ENCODE results near the gene KIF2C.
"Not testable (repeated sequence)": the region's sequence is repeated elsewhere in the genome, so short reads cannot be mapped to it uniquely, and the experiment has no call there.

The KIF2C gene

DNA sequence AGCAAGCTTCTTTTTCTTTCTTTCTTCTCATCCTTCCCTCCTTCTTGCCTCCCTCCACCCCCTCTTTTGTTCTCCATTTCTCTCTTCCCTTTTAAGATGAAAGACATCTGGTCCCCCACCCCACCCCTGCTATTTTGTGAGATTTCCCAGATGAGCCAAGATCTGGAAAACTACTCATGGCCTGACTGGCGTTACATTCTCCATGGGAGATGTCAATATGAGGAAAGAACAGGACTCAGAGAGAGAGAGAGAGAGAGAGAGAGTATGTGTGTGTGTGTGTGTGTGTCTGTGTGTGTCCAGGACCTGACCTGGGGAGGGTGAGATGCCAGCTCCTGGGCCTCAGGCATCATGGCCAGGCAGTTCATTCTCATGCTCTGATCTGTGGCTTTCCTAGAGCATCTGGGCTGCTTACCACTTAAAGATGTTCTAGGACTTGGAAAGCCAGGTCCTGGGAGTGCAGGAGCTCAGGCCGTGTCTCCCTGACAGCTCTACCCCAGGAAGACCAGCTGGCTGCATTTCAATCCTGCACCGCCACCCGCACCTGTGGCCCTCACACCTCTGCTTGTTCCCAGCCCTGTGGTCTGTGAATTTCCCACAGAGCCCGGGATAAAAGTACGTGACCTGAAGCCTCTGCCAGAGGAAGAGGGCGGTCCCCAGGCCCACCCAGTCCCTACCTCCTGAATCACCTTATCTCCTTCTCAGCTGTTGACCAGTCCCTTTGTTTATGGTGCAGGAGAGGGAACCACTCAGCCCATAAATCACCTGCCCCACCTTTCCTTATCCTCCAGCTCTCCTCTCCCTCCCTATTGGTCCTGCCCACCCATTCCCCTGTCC lies 51.5 kb downstream of the KIF2C start:
- H3K4me2 ChIP-seq (ENCODE audit: low read length), result no peak overlapping the region
- H3K27ac ChIP-seq (ENCODE audit: low read length), result no peak overlapping the region
- TF ChIP-seq EZH2phosphoT487 (IDR thresholded peaks at IDR 0.05; ENCODE audit: low read depth), result no peak
- TF ChIP-seq, protein P1, sequence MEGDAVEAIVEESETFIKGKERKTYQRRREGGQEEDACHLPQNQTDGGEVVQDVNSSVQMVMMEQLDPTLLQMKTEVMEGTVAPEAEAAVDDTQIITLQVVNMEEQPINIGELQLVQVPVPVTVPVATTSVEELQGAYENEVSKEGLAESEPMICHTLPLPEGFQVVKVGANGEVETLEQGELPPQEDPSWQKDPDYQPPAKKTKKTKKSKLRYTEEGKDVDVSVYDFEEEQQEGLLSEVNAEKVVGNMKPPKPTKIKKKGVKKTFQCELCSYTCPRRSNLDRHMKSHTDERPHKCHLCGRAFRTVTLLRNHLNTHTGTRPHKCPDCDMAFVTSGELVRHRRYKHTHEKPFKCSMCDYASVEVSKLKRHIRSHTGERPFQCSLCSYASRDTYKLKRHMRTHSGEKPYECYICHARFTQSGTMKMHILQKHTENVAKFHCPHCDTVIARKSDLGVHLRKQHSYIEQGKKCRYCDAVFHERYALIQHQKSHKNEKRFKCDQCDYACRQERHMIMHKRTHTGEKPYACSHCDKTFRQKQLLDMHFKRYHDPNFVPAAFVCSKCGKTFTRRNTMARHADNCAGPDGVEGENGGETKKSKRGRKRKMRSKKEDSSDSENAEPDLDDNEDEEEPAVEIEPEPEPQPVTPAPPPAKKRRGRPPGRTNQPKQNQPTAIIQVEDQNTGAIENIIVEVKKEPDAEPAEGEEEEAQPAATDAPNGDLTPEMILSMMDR (IDR thresholded peaks at IDR 0.05; ENCODE audit: low read depth, low read length), result no peak
- H3K9me3 ChIP-seq (ENCODE audit: insufficient read depth, low read length), result no peaks in the 10 kb centered on the region
- H3K36me3 ChIP-seq (replicated peaks; ENCODE audit: low read depth, low read length), result no peaks in the 10 kb centered on the region
- H3K4me1 ChIP-seq (ENCODE audit: low read length), result peaks cover 5% of the 10 kb centered on the region
- H3K79me2 ChIP-seq (ENCODE audit: low read length), result no peaks in the 10 kb centered on the region
- H3K4me3 ChIP-seq (ENCODE audit: low read length), result no peak overlapping the region
- no peak overlapping the region for H3K9ac ChIP-seq (ENCODE audit: low read length)
- no peak overlapping the region for H2AFZ ChIP-seq (ENCODE audit: low read depth, low read length)
- no peaks in the 10 kb centered on the region for H3K27me3 ChIP-seq (ENCODE audit: low read depth, low read length)
- H4K20me1 ChIP-seq (ENCODE audit: insufficient read depth, low read length), result no peaks in the 10 kb centered on the region

GRCh38 chr1:44792736-44793502 lies 53.3 kb downstream of the KIF2C start:
- no peak overlapping the region for H3K4me3 ChIP-seq (ENCODE audit: low read length)
- no peaks in the 10 kb centered on the region for H3K79me2 ChIP-seq (ENCODE audit: low read length)
- no peak overlapping the region for H3K9ac ChIP-seq (ENCODE audit: low read length)
- no peaks in the 10 kb centered on the region for H3K4me1 ChIP-seq (ENCODE audit: low read length)
- H3K27me3 ChIP-seq (ENCODE audit: low read depth, low read length), result no peaks in the 10 kb centered on the region
- H3K4me2 ChIP-seq (ENCODE audit: low read length), result no peak overlapping the region
- H3K27ac ChIP-seq (ENCODE audit: low read length), result no peak overlapping the region
- H4K20me1 ChIP-seq (ENCODE audit: insufficient read depth, low read length), result no peaks in the 10 kb centered on the region
- TF ChIP-seq, protein P1 (IDR thresholded peaks at IDR 0.05; ENCODE audit: low read depth, low read length), result no peak
- TF ChIP-seq EZH2phosphoT487 (IDR thresholded peaks at IDR 0.05; ENCODE audit: low read depth), result no peak
- 0 out of 2 replicates have a peak overlapping the region, but pooled peaks have one; percentile 46 for H2AFZ ChIP-seq (ENCODE audit: low read depth, low read length)
- H3K9me3 ChIP-seq (ENCODE audit: insufficient read depth, low read length), result no peaks in the 10 kb centered on the region
- no peaks in the 10 kb centered on the region for H3K36me3 ChIP-seq (replicated peaks; ENCODE audit: low read depth, low read length)

DNA sequence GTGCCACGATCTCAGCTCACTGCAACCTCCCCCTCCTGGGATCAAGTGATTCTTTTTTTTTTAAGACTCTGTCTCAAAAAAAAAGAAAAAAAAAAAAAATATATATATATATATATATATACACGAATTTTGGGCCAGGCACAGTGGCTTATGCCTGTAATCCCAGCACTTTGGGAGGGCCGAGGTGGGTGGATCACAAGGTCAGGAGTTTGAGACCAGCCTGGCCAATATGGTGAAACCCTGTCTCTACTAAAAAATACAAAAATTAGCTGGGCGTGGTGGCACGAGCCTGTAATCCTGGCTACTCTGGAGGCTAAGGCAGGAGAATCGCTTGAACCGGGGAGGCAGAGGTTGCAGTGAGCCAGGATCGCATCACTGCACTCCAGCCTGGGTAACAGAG lies 58.2 kb downstream of the KIF2C start:
- H3K4me2 ChIP-seq (ENCODE audit: low read length); H3K27ac ChIP-seq (ENCODE audit: low read length); H3K9me3 ChIP-seq (ENCODE audit: insufficient read depth, low read length); H3K9ac ChIP-seq (ENCODE audit: low read length); H2AFZ ChIP-seq (ENCODE audit: low read depth, low read length); H3K4me3 ChIP-seq (ENCODE audit: low read length); H3K27me3 ChIP-seq (ENCODE audit: low read depth, low read length): not testable (repeated sequence)
- H3K79me2 ChIP-seq (ENCODE audit: low read length), result peaks cover 27% of the 10 kb centered on the region
- peaks cover 15% of the 10 kb centered on the region for H3K4me1 ChIP-seq (ENCODE audit: low read length)
- H4K20me1 ChIP-seq (ENCODE audit: insufficient read depth, low read length), result peaks cover 11% of the 10 kb centered on the region
- peaks cover 19% of the 10 kb centered on the region for H3K36me3 ChIP-seq (replicated peaks; ENCODE audit: low read depth, low read length)

DNA sequence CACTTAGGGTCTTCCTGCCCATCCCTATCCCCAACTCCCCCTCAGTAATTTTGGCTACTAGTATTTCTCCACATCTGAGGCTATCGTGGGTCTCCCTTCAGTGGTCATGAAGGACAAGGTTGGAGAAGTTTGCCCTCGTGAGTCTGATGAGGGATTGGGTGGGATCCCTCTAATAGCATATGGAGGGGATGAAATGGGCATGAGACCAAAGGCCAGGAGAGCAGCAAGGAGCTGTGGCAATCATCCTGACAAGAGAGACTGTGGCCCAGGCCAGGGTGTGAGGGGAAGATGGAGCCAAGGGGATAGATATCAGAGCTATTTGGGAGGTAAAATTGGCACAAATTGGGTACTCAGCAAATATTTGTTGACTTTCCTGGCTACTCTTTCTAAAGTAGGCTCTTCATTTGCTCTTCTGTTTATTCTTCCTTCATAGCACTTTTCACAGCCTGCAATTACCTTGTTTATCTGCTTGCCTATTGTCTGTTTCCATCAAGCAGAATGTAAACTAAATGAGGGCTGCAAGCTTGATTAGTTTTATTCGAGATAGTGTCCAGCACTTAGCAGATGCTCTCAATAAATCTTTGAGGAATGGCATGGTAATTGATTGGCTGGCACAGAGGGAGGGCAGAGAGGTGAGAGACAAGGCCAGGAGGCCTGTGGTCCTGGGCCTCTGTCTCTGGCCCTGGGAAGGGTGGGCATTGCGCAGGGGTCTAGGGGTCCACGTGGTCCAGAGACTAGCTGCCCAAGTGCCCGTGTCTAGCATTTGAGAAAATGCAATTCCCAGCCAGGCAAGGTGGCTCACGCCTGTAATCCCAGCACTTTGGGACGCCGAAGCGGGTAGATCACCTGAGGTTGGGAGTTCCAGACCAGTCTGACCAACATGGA lies 59.1 kb downstream of the KIF2C start:
- H3K9me3 ChIP-seq (ENCODE audit: insufficient read depth, low read length), result no peaks in the 10 kb centered on the region
- peaks cover 23% of the 10 kb centered on the region for H3K4me1 ChIP-seq (ENCODE audit: low read length)
- no peak overlapping the region for H3K9ac ChIP-seq (ENCODE audit: low read length)
- no peaks in the 10 kb centered on the region for H3K27me3 ChIP-seq (ENCODE audit: low read depth, low read length)
- no peak overlapping the region for H3K4me2 ChIP-seq (ENCODE audit: low read length)
- H3K79me2 ChIP-seq (ENCODE audit: low read length), result peaks cover 36% of the 10 kb centered on the region
- no peak overlapping the region for H3K4me3 ChIP-seq (ENCODE audit: low read length)
- peaks cover 11% of the 10 kb centered on the region for H4K20me1 ChIP-seq (ENCODE audit: insufficient read depth, low read length)
- peaks cover 28% of the 10 kb centered on the region for H3K36me3 ChIP-seq (replicated peaks; ENCODE audit: low read depth, low read length)
- no peak for TF ChIP-seq EZH2phosphoT487 (IDR thresholded peaks at IDR 0.05; ENCODE audit: low read depth)
- TF ChIP-seq, protein P1 (IDR thresholded peaks at IDR 0.05; ENCODE audit: low read depth, low read length), result no peak
- H2AFZ ChIP-seq (ENCODE audit: low read depth, low read length), result 0 out of 2 replicates have a peak overlapping the region, but pooled peaks have one; percentile 30
- no peak overlapping the region for H3K27ac ChIP-seq (ENCODE audit: low read length)

All from OCI-LY3 (cell line).